ENCODE data around the gene SORBS1. TPM values are rescaled to one million over a fixed set of nuclear protein-coding genes. Genes with fewer than 3 reads are reported as not detected.

Gene SORBS1
- total and polyA plus RNA-seq, 2 experiments from 2014 or later, result 17.0 to 40.2 TPM

DNA sequence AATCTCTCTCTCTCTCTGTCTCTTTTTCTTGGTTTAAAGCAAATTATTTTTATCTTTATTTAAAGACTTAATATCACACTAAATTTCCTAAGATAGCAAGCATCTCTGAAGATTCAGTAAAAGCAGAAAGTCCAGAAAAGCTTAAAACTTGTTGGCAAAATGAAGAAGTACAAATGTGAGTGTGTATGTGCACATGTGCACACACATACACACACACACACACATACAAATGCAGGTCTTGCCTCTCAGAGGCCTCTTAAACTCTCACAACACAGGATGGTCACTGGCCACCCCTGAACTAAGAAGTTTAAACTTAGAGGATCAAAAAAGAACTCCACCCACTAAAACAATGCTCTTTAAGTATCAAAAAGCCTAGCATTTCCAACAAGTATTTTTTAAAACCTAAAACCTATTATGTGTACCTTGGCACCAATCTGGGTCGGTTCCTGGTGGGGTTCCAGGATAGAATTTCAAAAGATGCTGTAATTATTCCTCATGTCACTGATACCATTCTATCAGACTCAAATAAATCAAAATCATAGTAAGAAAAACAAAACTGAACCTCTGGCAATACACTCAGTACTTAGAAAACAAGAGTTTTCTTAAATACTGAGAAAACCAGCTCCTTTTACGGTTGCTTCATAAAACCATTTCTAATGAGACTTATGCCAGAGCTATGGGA lies 55.0 kb downstream of the SORBS1 start:
- WGBS (ENCODE audit: low lambda C conversion rate, missing lambda C conversion rate), result 80% methylated on average over 2 of the region's 2 CpGs
- Histone ChIP-seq H3K4me1 (ENCODE audit: insufficient read depth) (peaks cover 22% of the 10 kb centered on the region), H4K20me1 (ENCODE audit: insufficient read depth, poor library complexity, severe bottlenecking) (no peaks in the 10 kb centered on the region), H3K27me3 (no peaks in the 10 kb centered on the region), H3K9me3 (ENCODE audit: low read depth) (no peaks in the 10 kb centered on the region), H2AFZ (no peak overlapping the region), H3K4me3 (no peak overlapping the region), H3K9me2 (replicated peaks; ENCODE audit: insufficient read depth) (no peaks in the 10 kb centered on the region), H3K79me2 (peaks cover 60% of the 10 kb centered on the region), H3K36me3 (replicated peaks; ENCODE audit: insufficient read depth, low read depth) (no peaks in the 10 kb centered on the region), H3K27ac (no peak overlapping the region), H3K4me2 (no peak overlapping the region)
- no peak for TF ChIP-seq EZH2phosphoT487 (IDR thresholded peaks at IDR 0.05; ENCODE audit: low read depth, severe bottlenecking, unreplicated experiment)
- TF ChIP-seq, protein P1, sequence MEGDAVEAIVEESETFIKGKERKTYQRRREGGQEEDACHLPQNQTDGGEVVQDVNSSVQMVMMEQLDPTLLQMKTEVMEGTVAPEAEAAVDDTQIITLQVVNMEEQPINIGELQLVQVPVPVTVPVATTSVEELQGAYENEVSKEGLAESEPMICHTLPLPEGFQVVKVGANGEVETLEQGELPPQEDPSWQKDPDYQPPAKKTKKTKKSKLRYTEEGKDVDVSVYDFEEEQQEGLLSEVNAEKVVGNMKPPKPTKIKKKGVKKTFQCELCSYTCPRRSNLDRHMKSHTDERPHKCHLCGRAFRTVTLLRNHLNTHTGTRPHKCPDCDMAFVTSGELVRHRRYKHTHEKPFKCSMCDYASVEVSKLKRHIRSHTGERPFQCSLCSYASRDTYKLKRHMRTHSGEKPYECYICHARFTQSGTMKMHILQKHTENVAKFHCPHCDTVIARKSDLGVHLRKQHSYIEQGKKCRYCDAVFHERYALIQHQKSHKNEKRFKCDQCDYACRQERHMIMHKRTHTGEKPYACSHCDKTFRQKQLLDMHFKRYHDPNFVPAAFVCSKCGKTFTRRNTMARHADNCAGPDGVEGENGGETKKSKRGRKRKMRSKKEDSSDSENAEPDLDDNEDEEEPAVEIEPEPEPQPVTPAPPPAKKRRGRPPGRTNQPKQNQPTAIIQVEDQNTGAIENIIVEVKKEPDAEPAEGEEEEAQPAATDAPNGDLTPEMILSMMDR (IDR thresholded peaks at IDR 0.05; ENCODE audit: poor library complexity), result no peak
- no peak for TF ChIP-seq EZH2 (IDR thresholded peaks at IDR 0.05; ENCODE audit: borderline replicate concordance)
- no peak for DNase-seq (ENCODE audit: low spot score)

DNA sequence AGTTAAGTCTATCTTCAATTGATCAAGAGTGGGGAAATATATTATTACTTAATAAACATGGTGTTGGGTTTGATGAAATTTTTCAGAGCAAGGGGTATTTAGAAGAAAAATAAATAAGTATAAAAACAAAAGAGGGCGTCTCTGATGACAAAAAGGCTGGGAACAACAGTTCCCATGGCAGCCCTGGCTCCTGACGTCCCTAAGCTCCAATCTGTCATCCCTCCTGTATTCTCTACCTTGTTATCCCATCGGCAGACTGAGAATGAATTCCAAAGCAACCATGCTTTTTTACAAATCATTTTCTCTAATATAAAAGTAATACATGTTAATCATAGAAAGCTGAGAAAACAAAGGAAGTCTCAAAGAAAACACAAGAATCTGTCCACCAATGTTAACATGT lies 55.5 kb downstream of the SORBS1 start:
- Histone ChIP-seq H2AFZ (no peak overlapping the region), H3K27ac (no peak overlapping the region), H3K4me2 (no peak overlapping the region), H3K27me3 (no peaks in the 10 kb centered on the region), H4K20me1 (ENCODE audit: insufficient read depth, poor library complexity, severe bottlenecking) (no peaks in the 10 kb centered on the region), H3K9me3 (ENCODE audit: low read depth) (no peaks in the 10 kb centered on the region), H3K9me2 (replicated peaks; ENCODE audit: insufficient read depth) (no peaks in the 10 kb centered on the region), H3K4me1 (ENCODE audit: insufficient read depth) (peaks cover 23% of the 10 kb centered on the region), H3K79me2 (peaks cover 61% of the 10 kb centered on the region), H3K36me3 (replicated peaks; ENCODE audit: insufficient read depth, low read depth) (no peaks in the 10 kb centered on the region), H3K4me3 (no peak overlapping the region)
- 77% methylated on average over 3 of the region's 3 CpGs for WGBS (ENCODE audit: low lambda C conversion rate, missing lambda C conversion rate)
- TF ChIP-seq EZH2 (IDR thresholded peaks at IDR 0.05; ENCODE audit: borderline replicate concordance) (no peak), EZH2phosphoT487 (IDR thresholded peaks at IDR 0.05; ENCODE audit: low read depth, severe bottlenecking, unreplicated experiment) (no peak)
- TF ChIP-seq, protein P1 (IDR thresholded peaks at IDR 0.05; ENCODE audit: poor library complexity), result no peak
- DNase-seq (ENCODE audit: low spot score), result no peak

DNA sequence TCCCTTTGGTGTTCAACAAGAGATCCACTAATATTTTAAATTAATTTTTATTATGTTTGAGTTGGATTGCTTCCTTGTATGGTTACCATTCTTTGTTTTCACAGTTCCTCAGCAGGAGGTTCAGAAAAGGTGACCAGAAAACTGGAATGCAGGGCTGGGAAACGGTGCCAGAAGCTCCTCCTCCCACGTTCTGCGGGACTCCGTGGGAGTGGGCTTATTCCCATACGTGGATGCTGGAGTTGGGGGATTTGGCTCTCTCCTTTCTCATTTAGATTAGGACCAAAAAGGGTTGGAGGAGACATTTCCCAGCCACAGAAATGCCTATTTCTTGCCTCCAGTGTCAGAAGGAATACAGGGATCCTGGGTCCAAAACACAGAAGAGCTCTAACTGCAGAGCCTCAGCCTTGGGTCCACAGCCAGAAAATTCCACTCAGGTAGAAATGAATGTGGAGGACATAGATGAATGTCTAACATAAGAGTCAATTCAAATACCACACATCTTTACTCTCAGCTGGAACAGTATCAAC lies 56.0 kb downstream of the SORBS1 start:
- Histone ChIP-seq H3K4me1 (ENCODE audit: insufficient read depth) (peaks cover 23% of the 10 kb centered on the region), H3K79me2 (peaks cover 61% of the 10 kb centered on the region), H3K9me2 (replicated peaks; ENCODE audit: insufficient read depth) (no peaks in the 10 kb centered on the region), H3K4me3 (no peak overlapping the region), H3K9me3 (ENCODE audit: low read depth) (no peaks in the 10 kb centered on the region), H2AFZ (no peak overlapping the region), H3K36me3 (replicated peaks; ENCODE audit: insufficient read depth, low read depth) (no peaks in the 10 kb centered on the region), H3K27me3 (no peaks in the 10 kb centered on the region), H4K20me1 (ENCODE audit: insufficient read depth, poor library complexity, severe bottlenecking) (no peaks in the 10 kb centered on the region), H3K27ac (no peak overlapping the region), H3K4me2 (no peak overlapping the region)
- 78% methylated on average over 5 of the region's 5 CpGs for WGBS (ENCODE audit: low lambda C conversion rate, missing lambda C conversion rate)
- no peak for DNase-seq (ENCODE audit: low spot score)
- TF ChIP-seq, protein P1 (IDR thresholded peaks at IDR 0.05; ENCODE audit: poor library complexity), result no peak
- TF ChIP-seq EZH2 (IDR thresholded peaks at IDR 0.05; ENCODE audit: borderline replicate concordance), result no peak
- no peak for TF ChIP-seq EZH2phosphoT487 (IDR thresholded peaks at IDR 0.05; ENCODE audit: low read depth, severe bottlenecking, unreplicated experiment)

Measured in hepatocyte (in vitro differentiated cells).